Heart right ventricle (tissue), 16 donors: ENCODE results near the gene DLGAP1. TPM values are rescaled to one million over a fixed set of nuclear protein-coding genes. Genes with fewer than 3 reads are reported as not detected.

Experiments used
- ATAC-seq, 8 donors: fragments of 200-7000 bp; cut with Tn5 transposase; one replicate each; pipeline ENCODE4 v1.9.1; 2020; ENCODE audit warnings: mild to moderate bottlenecking in 8 of 8, moderate library complexity in 8 of 8, moderate number of reproducible peaks in 1 of 8
- DNase-seq, 2 donors: peaks; one replicate each; pipeline ENCODE4 v3.0.0-alpha.2; 2020
- H3K27ac ChIP-seq, 10 donors: fragments of 200-600 bp; sonication (generic) in 2 of 10; one replicate each; pipeline versions ENCODE4 v1.5.0 to v1.8.0; 2020 to 2022; ENCODE audit warnings: mild to moderate bottlenecking in 3 of 10
- H3K27me3 ChIP-seq, 7 donors: fragments of 200-600 bp; one replicate each; pipeline ENCODE4 v1.8.0; 2021 to 2022; ENCODE audit warnings: mild to moderate bottlenecking in 2 of 7
- H3K36me3 ChIP-seq, 9 donors: fragments of 200-600 bp; sonication (generic) in 1 of 9; one replicate each; pipeline versions ENCODE4 v1.5.0 to v1.8.0; 2020 to 2022; ENCODE audit warnings: mild to moderate bottlenecking in 2 of 9
- H3K4me1 ChIP-seq, 9 donors: fragments of 200-600 bp; sonication (generic) in 1 of 9; one replicate each; pipeline versions ENCODE4 v1.5.0 to v1.8.0; 2020 to 2022; ENCODE audit warnings: mild to moderate bottlenecking in 4 of 9
- H3K4me3 ChIP-seq, 10 donors: fragments of 200-600 bp; sonication (generic) in 2 of 10; one replicate each; pipeline versions ENCODE4 v1.5.0 to v1.8.0; 2020 to 2022; ENCODE audit warnings: mild to moderate bottlenecking in 7 of 10, moderate library complexity in 2 of 10
- H3K9me3 ChIP-seq, 11 donors: fragments of 200-600 bp in 10 of 11; sonication (generic) in 2 of 11; one replicate each; pipeline versions ENCODE4 v1.5.0 to v1.8.0; 2013 to 2022; ENCODE audit warnings: mild to moderate bottlenecking in 2 of 11, control low read depth in 1 of 11, moderate library complexity in 1 of 11
- CTCF ChIP-seq, 9 donors: fragments of 200-600 bp; sonication (generic) in 2 of 9; IDR thresholded peaks; one replicate each; pipeline versions ENCODE4 v1.5.0 to v1.8.0; 2021 to 2022; ENCODE audit warnings: antibody characterized with exemption in 9 of 9, mild to moderate bottlenecking in 5 of 9, moderate library complexity in 1 of 9
- WGBS, 2 donors: extraction: QIAGEN DNeasy Blood & Tissue Kit; methylation state at CpG; one replicate each; pipeline ENCODE4 v1.1.7; 2013; ENCODE audit warnings: inconsistent platforms in 1 of 2; 5-methylcytosine and 5-hydroxymethylcytosine counted together
- intact Hi-C, 10 donors: fragments of 100-400 bp; cut with DNase I; formaldehyde crosslinking; loops; one replicate each; pipeline versions ENCODE4 v1.11.1 to v1.14.2; 2022
- polyA plus RNA-seq, 2 donors: library from polyadenylated mRNA; stranded (reverse); fragments of 200-250 nt; gene quantifications; one replicate each; pipeline ENCODE4 v1.2.3, GENCODE V29; 2013
- total RNA-seq, 10 donors: library from RNA; stranded (reverse); fragmentation: NEBNext Ultra II Directional in 3 of 10; extraction: Animal tissue kit (Norgen Biotek cat#: 25700) in 3 of 10; gene quantifications; one replicate each; pipeline versions ENCODE4 v1.2.1 to v1.2.4, GENCODE V29; 2021 to 2023
- donor health status: Arrhythmogenic right ventricular cardiomyopathy.
- donor health status: ischemic (EF 13 %, LVEDD 7.1; RV severe dilation, severe dysfunction).
- donor health status: healthy with polysubstance abuse.
- donor health status: DM: no; HTN: yes; CAD: no.
- donor health status: DM: no; HTN: no; CAD: no.
- donor health status: ischemic (EF 25% LVEDD 6.9; RV normal size, moderate dysfunction).
- donor health status: ischemic (EF 25% LVEDD 5.7; RV mildly dilated, moderate dysfunction).
- donor health status: healthy.
- donor health status: DM: yes; HTN: yes; CAD: no.
- donor health status: Ischemic cardiomyopathy.
- donor health status: ischemic (EF 35%, LVEDD 5.7; RV mildly dilated, moderate dysfunction).
- donor health status: nonischemic (EF 11% LVEDD 7.7; RV severe dilation, severe dysfunction).
- donor health status: DM: yes; HTN: yes; CAD: no.
- donor health status: PGD.
- donor health status: ischemic (EF 29% LVEDD 5.4; RV normal size, mild dysfunction).
- donor health status: nonischemic (EF 23%, LVEDD 6.1; RV moderate dilation, normal function).

DLGAP1 gene
- total and polyA plus RNA-seq, 12 donors = 0.07 to 7.2 (median 1.0) TPM; not detected in 2

GRCh38 chr18:3983351-3983969 is 471.6 kb downstream of the DLGAP1 start:
- no peak overlapping the region for H3K27ac ChIP-seq
- intact Hi-C loops = loop anchor here in 3 of 10 donors (10.0 kb wide), 3 partner anchors 59 to 189 kb away; no protein-coding TSS in a partner anchor
- peaks cover 0 to 17% (median 2%) of the 10 kb centered on the region in 11 donors for H3K9me3 ChIP-seq
- H3K27me3 ChIP-seq = no peaks in the 10 kb centered on the region
- ATAC-seq = no peak
- peaks cover 0 to 10% (median 4%) of the 10 kb centered on the region in 9 donors for H3K4me1 ChIP-seq
- no peak overlapping the region for H3K4me3 ChIP-seq
- TF ChIP-seq CTCF (IDR thresholded peaks at IDR 0.05) = no peak
- no peaks in the 10 kb centered on the region for H3K36me3 ChIP-seq
- 51 to 60% methylated on average over 5 of the region's 5 CpGs for WGBS, 2 donors
- DNase-seq = no peak

GRCh38 chr18:3982541-3982940 is 472.6 kb downstream of the DLGAP1 start:
- Histone ChIP-seq H3K27ac (no peak overlapping the region), H3K4me1 (peaks cover 0 to 10% (median 4%) of the 10 kb centered on the region in 9 donors), H3K9me3 (peaks cover 0 to 21% (median 2%) of the 10 kb centered on the region in 11 donors), H3K4me3 (no peak overlapping the region), H3K36me3 (no peaks in the 10 kb centered on the region), H3K27me3 (no peaks in the 10 kb centered on the region)
- TF ChIP-seq CTCF (IDR thresholded peaks at IDR 0.05) = no peak
- no peak for ATAC-seq
- 87 to 90% methylated on average over 3 of the region's 3 CpGs for WGBS, 2 donors
- intact Hi-C loops = loop anchor here in 3 of 10 donors (10.0 kb wide), 3 partner anchors 58 to 188 kb away; no protein-coding TSS in a partner anchor
- no peak for DNase-seq

GRCh38 chr18:3979024-3979423 is 476.1 kb downstream of the DLGAP1 start:
- Histone ChIP-seq H3K9me3 (peaks cover 0 to 21% (median 2%) of the 10 kb centered on the region in 11 donors), H3K4me3 (no peak overlapping the region), H3K27ac (no peak overlapping the region), H3K27me3 (no peaks in the 10 kb centered on the region), H3K4me1 (no peaks in the 10 kb centered on the region), H3K36me3 (no peaks in the 10 kb centered on the region)
- intact Hi-C loops = loop anchor here in 1 of 10 donors (10.0 kb wide), 1 partner anchor 204 kb away; no protein-coding TSS in a partner anchor
- WGBS, 2 donors = 98% methylated on average over 4 of the region's 4 CpGs
- ATAC-seq = no peak
- no peak for DNase-seq
- TF ChIP-seq CTCF (IDR thresholded peaks at IDR 0.05) = no peak

GRCh38 chr18:3973191-3973850 is 481.8 kb downstream of the DLGAP1 start:
- intact Hi-C loops = loop anchor here in 2 of 10 donors (5.0 to 10.0 kb wide), 3 partner anchors 56 to 201 kb away; no protein-coding TSS in a partner anchor
- peaks cover 0 to 12% (median 4%) of the 10 kb centered on the region in 9 donors for H3K4me1 ChIP-seq
- WGBS, 2 donors = 67 to 73% methylated on average over 5 of the region's 5 CpGs
- DNase-seq (no peak), ATAC-seq (no peak)
- H3K27me3 ChIP-seq = no peaks in the 10 kb centered on the region
- no peak overlapping the region for H3K27ac ChIP-seq
- TF ChIP-seq CTCF (IDR thresholded peaks at IDR 0.05) = no peak
- H3K4me3 ChIP-seq = no peak overlapping the region
- H3K36me3 ChIP-seq = no peaks in the 10 kb centered on the region
- H3K9me3 ChIP-seq = peaks cover 0 to 3% (median 0%) of the 10 kb centered on the region in 11 donors
